NK-92 (cell line): Measurements from ENCODE around the gene PREX1.

Experiments
- DNase-seq: peaks from one replicate; lab custom pipeline; 2025; ENCODE audit not compliant: unreplicated experiment; lab: John Stamatoyannopoulos, UW

PREX1 gene

GRCh38 chr20:48687117-48687800 lies 140.5 kb downstream of the PREX1 start:
- no peak for DNase-seq

- DNase-seq: no peak
These were observed 141.3 kb downstream of the PREX1 start for GRCh38 chr20:48686238-48687116.

- DNase-seq: no peak
These were observed 142.5 kb downstream of the PREX1 start for GRCh38 chr20:48685300-48685699.

- no peak for DNase-seq
These were observed 143.2 kb downstream of the PREX1 start for GRCh38 chr20:48684501-48685041.

- no peak for DNase-seq
These were observed 144.2 kb downstream of the PREX1 start for GRCh38 chr20:48683467-48684175.

GRCh38 chr20:48682529-48683363 lies 145.1 kb downstream of the PREX1 start:
- DNase-seq: no peak

GRCh38 chr20:48681873-48682426 lies 145.8 kb downstream of the PREX1 start:
- no peak for DNase-seq

GRCh38 chr20:48681201-48681872 lies 146.5 kb downstream of the PREX1 start:
- DNase-seq: no peak

GRCh38 chr20:48680650-48681049 lies 147.1 kb downstream of the PREX1 start:
- DNase-seq: no peak

GRCh38 chr20:48679599-48679998 lies 148.2 kb downstream of the PREX1 start:
- no peak for DNase-seq

- no peak for DNase-seq
These were observed 148.8 kb downstream of the PREX1 start for GRCh38 chr20:48679011-48679410.

- DNase-seq: no peak
These were observed 149.4 kb downstream of the PREX1 start for GRCh38 chr20:48678421-48678820.

- no peak for DNase-seq
These were observed 150.9 kb downstream of the PREX1 start for GRCh38 chr20:48676795-48677460.

- DNase-seq: no peak
These were observed 151.7 kb downstream of the PREX1 start for GRCh38 chr20:48676125-48676524.

- no peak for DNase-seq
These were observed 153.3 kb downstream of the PREX1 start for GRCh38 chr20:48674461-48674860.

GRCh38 chr20:48673507-48673906 lies 154.3 kb downstream of the PREX1 start:
- DNase-seq: no peak

GRCh38 chr20:48672324-48672723 lies 155.5 kb downstream of the PREX1 start:
- DNase-seq: no peak

- DNase-seq: no peak
These were observed 156.7 kb downstream of the PREX1 start for GRCh38 chr20:48671141-48671540.

- DNase-seq: no peak
These were observed 157.7 kb downstream of the PREX1 start for GRCh38 chr20:48669946-48670605.
